A673 (cell line): ENCODE data around the gene SLC66A2. TPM values are rescaled to one million over a fixed set of nuclear protein-coding genes. Genes with fewer than 3 reads are reported as not detected.

ENCODE experiments used
- BruUV-seq: library from RNA; stranded (reverse); fragments of 400-500 nt; replicated peaks from 2 replicates; lab custom pipeline; 2021; lab: Mats Ljungman, UMichigan
- CTCF ChIA-PET: fragments of 300-600 bp; sonication (Branson Sonifier 250); formaldehyde crosslinking; loops from one replicate; lab custom pipeline; 2022; ENCODE audit warnings: antibody characterized with exemption; lab: Charles Lee
- POLR2A ChIA-PET: fragments of 300-600 bp; sonication (Branson Sonifier 250); formaldehyde crosslinking; loops from one replicate; lab custom pipeline; 2022; ENCODE audit warnings: antibody characterized with exemption; ENCODE audit not compliant: low non-redundant PET; lab: Charles Lee
- DNase-seq: peaks from one replicate; pipeline ENCODE4 v3.0.0-alpha.2; 2015; ENCODE audit warnings: low spot score
- H3K27ac ChIP-seq: fragments of 200-600 bp; sonication (generic); 2 replicates; pipeline ENCODE4 v1.5.1; 2016; ENCODE audit warnings: mixed run types, low read depth, mild to moderate bottlenecking, mixed read lengths, antibody characterized with exemption, low read length; ENCODE audit not compliant: poor library complexity, severe bottlenecking
- H3K27me3 ChIP-seq: fragments of 200-600 bp; sonication (generic); replicated peaks from 2 replicates; pipeline ENCODE4 v1.6.1; 2017; ENCODE audit warnings: mixed run types, low read depth, mild to moderate bottlenecking, mixed read lengths, antibody characterized with exemption, low read length; ENCODE audit not compliant: insufficient read depth, poor library complexity
- H3K36me3 ChIP-seq: fragments of 200-600 bp; sonication (generic); 2 replicates; pipeline ENCODE4 v1.6.1; 2016; ENCODE audit warnings: mixed run types, mild to moderate bottlenecking, mixed read lengths, antibody characterized with exemption, low read length; ENCODE audit not compliant: insufficient read depth, poor library complexity, severe bottlenecking
- H3K4me1 ChIP-seq: fragments of 200-600 bp; sonication (generic); 2 replicates; pipeline ENCODE4 v1.6.1; 2017; ENCODE audit warnings: mixed run types, mild to moderate bottlenecking, mixed read lengths, antibody characterized with exemption, low read length; ENCODE audit not compliant: insufficient read depth, poor library complexity, severe bottlenecking
- H3K4me3 ChIP-seq: fragments of 200-600 bp; sonication (generic); 2 replicates; pipeline ENCODE4 v1.5.1; 2016; ENCODE audit warnings: low read depth, mixed run types, mild to moderate bottlenecking, mixed read lengths, low read length; ENCODE audit not compliant: poor library complexity, severe bottlenecking
- H3K9me3 ChIP-seq: fragments of 200-600 bp; sonication (generic); 2 replicates; pipeline ENCODE4 v1.6.1; 2016; ENCODE audit warnings: mixed run types, low read depth, mild to moderate bottlenecking, mixed read lengths, antibody characterized with exemption, low read length; ENCODE audit not compliant: poor library complexity, severe bottlenecking
- EZH2 ChIP-seq: fragments of 200-600 bp; sonication (generic); IDR thresholded peaks from 2 replicates; pipeline ENCODE4 v1.6.1; 2017; ENCODE audit warnings: borderline replicate concordance, low read depth, mild to moderate bottlenecking, mixed read lengths, antibody characterized with exemption, low read length; ENCODE audit not compliant: poor library complexity, severe bottlenecking
- intact Hi-C: fragments of 100-400 bp; cut with micrococcal nuclease; formaldehyde crosslinking; loops from one replicate; pipeline ENCODE4 v1.10.0; 2022; ENCODE audit not compliant: unreplicated experiment
- total RNA-seq: library from RNA; stranded (reverse); gene quantifications from 2 replicates; pipeline ENCODE4 v1.2.3, GENCODE V29; 2021
- TF ChIP-seq, protein P1 (sequence below): fragments of 300-800, 200-600 bp; sonication (generic); conservative IDR thresholded peaks from 2 replicates; pipeline ENCODE4 v1.5.1; 2017; ENCODE audit warnings: low read depth, mild to moderate bottlenecking, antibody characterized with exemption, low read length, moderate library complexity, mixed read lengths

Gene SLC66A2
- total RNA-seq, 1 experiment from 2014 or later: 28.0 TPM

- Histone ChIP-seq H3K36me3 (peaks cover 28% of the 10 kb centered on the region), H3K27me3 (no peaks in the 10 kb centered on the region), H3K27ac (no peak overlapping the region), H3K4me3 (no peak overlapping the region), H3K9me3 (no peaks in the 10 kb centered on the region), H3K4me1 (peaks cover 24% of the 10 kb centered on the region)
- TF ChIP-seq, protein P1, sequence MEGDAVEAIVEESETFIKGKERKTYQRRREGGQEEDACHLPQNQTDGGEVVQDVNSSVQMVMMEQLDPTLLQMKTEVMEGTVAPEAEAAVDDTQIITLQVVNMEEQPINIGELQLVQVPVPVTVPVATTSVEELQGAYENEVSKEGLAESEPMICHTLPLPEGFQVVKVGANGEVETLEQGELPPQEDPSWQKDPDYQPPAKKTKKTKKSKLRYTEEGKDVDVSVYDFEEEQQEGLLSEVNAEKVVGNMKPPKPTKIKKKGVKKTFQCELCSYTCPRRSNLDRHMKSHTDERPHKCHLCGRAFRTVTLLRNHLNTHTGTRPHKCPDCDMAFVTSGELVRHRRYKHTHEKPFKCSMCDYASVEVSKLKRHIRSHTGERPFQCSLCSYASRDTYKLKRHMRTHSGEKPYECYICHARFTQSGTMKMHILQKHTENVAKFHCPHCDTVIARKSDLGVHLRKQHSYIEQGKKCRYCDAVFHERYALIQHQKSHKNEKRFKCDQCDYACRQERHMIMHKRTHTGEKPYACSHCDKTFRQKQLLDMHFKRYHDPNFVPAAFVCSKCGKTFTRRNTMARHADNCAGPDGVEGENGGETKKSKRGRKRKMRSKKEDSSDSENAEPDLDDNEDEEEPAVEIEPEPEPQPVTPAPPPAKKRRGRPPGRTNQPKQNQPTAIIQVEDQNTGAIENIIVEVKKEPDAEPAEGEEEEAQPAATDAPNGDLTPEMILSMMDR: no peak
- no peak for TF ChIP-seq EZH2
- CTCF ChIA-PET: no interaction called here
- POLR2A ChIA-PET: no interaction called here
- no TSS peak for BruUV-seq
- intact Hi-C loops: no loop called here
- DNase-seq: no peak
These were observed 9.9 kb downstream of the SLC66A2 start for GRCh38 chr18:79941473-79942119.

- ChIA-PET CTCF (no interaction called here), POLR2A (no interaction called here)
- H3K36me3 ChIP-seq: peaks cover 28% of the 10 kb centered on the region
- no peak overlapping the region for H3K27ac ChIP-seq
- H3K9me3 ChIP-seq: peaks cover 1% of the 10 kb centered on the region
- no peak overlapping the region for H3K4me3 ChIP-seq
- no TSS peak for BruUV-seq
- no peaks in the 10 kb centered on the region for H3K27me3 ChIP-seq
- intact Hi-C loops: no loop called here
- TF ChIP-seq, protein P1: no peak
- TF ChIP-seq EZH2: no peak
- DNase-seq: no peak
- peaks cover 20% of the 10 kb centered on the region for H3K4me1 ChIP-seq
These were observed 10.5 kb downstream of the SLC66A2 start for GRCh38 chr18:79940814-79941472.

- DNase-seq: no peak
- Histone ChIP-seq H3K36me3 (peaks cover 35% of the 10 kb centered on the region), H3K9me3 (peaks cover 4% of the 10 kb centered on the region), H3K4me3 (no peak overlapping the region), H3K4me1 (peaks cover 17% of the 10 kb centered on the region), H3K27ac (no peak overlapping the region), H3K27me3 (no peaks in the 10 kb centered on the region)
- ChIA-PET POLR2A (no interaction called here), CTCF (no interaction called here)
- TF ChIP-seq, protein P1: no peak
- TF ChIP-seq EZH2: no peak
- BruUV-seq: no TSS peak
- intact Hi-C loops: no loop called here
These were observed 11.2 kb downstream of the SLC66A2 start for GRCh38 chr18:79940126-79940813.
